Pulmonary artery endothelial cell (primary cell): ENCODE results near the gene PCGF5. TPM values are rescaled to one million over a fixed set of nuclear protein-coding genes. Genes with fewer than 3 reads are reported as not detected.
"Not testable (repeated sequence)": the region's sequence is repeated elsewhere in the genome, so short reads cannot be mapped to it uniquely, and the experiment has no call there.

Source experiments
- DNase-seq: peaks from one replicate; pipeline ENCODE4 v3.0.0-alpha.2; 2011; ENCODE audit warnings: low read depth, low spot score
- total RNA-seq: library from RNA; depleted of rRNA; stranded (reverse); fragments of >200 nt; gene quantifications from 2 replicates; pipeline ENCODE4 v1.2.3, GENCODE V29; 2014

PCGF5 gene
- total RNA-seq, 1 donor from 2014 or later = 26.2 TPM

DNA sequence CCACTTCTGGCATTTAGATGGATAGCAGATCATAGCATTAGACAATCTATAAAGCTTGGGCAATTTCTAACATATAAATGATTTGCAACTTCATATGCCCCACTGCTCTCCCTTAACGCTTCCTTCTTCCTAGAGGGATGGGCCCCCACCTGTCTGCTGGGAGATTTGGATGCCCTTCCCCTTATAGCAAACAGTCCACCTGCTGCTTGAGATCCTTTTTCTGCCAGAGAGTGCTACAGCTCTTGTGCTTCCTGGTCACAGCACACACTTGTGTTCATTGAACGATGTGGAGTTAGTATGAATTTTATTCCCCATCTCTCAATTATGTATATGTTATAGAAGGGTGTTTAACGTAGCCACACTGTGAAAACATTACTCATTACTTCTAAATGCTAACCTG, 10.4 kb upstream of the PCGF5 start:
- DNase-seq = no peak

GRCh38 chr10:91210435-91210834, 10.0 kb upstream of the PCGF5 start:
- no peak for DNase-seq

DNA sequence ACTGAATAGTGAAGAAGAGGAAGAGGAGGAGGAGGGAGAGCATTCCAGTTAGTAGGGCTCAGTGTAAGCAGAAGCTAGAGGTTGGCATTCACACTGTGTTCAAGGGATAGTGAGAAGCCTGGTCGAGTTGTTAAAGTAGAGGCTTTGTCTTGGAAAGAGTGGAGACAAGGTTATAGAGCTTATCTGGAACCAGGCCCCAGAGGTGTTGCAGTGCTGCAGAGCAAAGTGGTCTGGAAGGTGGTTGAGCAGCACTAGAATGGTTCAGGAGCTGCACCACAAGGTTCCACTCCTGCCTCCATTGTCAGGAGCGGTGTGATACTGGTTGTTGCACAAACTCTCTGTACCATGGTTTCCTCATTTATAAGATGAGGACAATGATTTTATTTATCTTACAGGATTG, 8.8 kb upstream of the PCGF5 start:
- no peak for DNase-seq

DNA sequence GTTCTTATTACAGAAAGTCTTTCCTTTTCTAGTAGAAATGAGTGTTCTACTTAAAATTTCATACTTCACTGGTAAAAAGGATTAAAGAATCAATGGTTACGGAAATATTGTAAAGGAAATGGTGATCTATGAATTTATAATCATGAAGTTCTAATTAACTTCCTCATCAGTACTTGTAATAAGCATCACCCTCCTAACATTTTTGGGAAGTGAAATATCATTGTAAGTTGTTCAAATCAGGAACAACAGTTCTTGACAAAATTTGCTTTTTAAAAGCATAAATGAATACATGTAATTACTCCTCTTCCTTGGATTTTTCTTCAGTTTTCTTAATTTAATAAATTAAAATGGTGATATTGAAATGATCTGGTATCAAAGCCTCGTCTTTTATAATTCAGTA, 5.6 kb upstream of the PCGF5 start:
- no peak for DNase-seq

GRCh38 chr10:91215384-91215783, 5.1 kb upstream of the PCGF5 start:
- no peak for DNase-seq

DNA sequence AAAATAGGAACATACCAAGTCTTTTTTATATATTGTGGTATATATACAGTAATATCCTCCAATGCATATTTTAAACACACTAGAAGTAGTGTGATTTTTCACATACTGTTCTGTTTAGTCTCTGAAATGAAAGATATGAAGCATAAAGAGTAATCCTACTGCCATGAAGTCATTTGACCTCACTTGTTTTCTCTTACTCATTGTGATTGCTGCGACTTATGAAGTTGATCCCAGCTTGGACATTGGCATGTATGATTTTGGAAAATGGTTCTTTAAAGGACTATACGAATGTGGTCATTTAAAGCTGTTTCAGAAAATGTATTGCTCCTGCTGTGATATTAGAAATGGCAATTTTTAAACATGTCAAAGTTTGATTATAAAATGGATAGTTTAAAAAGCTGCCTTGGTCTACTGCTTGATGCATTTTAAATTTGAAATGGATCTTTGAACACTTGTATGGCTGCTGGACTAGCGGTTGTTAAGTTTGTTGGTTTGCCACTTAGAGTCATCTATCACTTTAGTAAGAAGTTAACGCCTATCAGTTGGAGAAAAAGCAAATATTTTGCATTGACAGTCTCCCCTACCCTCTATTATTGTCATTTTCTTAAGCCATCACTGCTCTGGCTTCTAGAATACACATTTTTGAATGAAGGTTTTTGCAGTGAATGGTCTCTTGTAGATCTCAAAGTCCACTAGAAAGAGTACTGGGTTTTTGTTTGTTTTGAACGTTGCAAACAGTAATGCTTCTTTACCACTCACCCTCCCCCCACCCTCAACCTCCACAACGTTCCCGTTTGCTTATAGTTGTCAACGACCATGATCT, 881 bp upstream of the PCGF5 start:
- no peak for DNase-seq

DNA sequence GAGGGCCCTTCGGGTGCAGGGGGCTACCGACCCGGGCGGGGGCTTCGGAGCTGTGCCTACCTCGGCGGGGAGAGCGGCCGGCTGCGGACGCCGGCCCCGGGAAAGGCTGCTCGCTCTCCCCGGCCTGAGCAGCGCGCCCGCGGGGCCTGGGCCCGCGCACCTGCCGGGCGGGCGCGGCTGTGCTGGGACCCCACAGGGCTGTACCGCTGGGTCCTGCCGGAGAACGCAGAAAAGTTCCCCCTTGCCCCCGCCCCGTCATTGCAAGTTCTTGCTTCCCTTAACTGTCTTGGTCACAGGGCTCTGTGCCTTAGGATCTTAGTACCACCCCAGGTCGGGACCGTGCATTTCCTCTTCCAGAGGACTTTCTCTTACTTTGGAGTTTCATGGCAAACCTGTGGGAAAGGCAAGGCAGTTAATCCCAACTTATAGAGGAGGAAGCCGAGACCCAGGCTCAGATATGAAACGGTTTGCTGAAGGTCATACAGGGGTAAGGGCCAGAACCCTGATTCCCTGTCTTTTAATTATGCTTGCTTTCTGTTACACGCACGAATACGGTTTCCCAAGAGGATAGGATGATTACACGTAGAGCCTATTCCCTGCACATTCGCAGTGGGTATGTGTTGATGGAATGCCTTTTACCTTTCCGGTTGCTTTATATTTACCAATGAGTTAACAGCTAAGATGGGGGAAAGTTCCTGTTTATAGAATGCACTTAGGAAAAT, 652 bp downstream of the PCGF5 start:
- DNase-seq = no peak

DNA sequence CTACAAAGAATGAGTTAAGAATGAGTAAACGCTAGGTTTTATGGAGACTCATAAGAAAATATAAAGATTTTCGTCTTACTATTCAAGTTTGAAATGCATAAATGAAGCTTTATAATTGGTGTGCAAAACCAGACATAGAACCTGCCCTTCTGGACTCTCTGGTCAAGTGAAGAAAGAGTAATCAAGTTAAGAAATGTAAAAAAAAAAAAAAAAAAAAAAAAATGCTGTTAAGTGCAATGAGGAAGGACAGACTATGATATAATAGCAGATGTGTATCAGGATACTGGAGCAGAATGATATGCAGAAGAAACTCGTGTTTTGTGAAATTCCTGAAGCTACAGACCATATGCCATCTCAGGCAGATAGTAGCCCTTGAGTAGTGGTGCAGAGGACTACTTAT, 5.6 kb downstream of the PCGF5 start:
- no peak for DNase-seq

DNA sequence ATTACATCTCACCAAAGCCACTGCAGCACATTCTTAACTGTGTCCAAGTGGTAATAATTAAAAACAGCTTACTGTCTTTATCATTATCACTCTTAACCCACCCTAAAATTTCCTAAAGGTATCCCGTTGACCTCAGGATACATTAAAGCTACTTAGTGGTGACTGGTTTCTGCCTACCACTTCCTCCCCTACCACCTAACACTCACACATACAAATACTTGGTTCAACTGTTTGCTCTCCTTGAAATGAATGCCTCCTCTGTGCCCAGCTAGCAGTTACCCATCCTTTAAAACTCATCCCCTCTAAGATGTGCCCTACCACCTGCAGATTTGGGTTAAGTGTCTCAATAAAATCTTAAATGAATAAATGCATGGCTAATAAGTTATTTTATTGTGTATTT, 7.1 kb downstream of the PCGF5 start:
- DNase-seq = no peak

GRCh38 chr10:91229683-91230082, 9.2 kb downstream of the PCGF5 start:
- DNase-seq = no peak

DNA sequence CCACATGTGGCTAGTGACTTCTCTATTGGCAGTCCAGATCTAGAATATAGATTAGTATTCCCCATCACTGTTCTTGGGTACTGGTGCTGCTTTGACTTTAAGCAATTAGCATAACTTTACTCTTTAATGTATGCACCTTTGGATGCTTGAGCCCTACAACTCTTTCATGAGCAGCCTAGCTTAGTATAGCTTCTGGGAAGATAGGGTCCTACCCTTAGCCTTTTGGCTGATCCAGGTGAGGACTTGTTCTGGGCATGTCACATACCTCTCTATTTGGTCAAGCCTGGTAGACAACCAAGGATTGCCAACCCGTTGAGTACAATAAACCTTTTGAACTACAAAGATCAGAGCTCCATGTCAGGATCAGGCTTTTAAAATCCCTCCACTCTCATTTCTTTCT, 17.7 kb downstream of the PCGF5 start:
- no peak for DNase-seq

DNA sequence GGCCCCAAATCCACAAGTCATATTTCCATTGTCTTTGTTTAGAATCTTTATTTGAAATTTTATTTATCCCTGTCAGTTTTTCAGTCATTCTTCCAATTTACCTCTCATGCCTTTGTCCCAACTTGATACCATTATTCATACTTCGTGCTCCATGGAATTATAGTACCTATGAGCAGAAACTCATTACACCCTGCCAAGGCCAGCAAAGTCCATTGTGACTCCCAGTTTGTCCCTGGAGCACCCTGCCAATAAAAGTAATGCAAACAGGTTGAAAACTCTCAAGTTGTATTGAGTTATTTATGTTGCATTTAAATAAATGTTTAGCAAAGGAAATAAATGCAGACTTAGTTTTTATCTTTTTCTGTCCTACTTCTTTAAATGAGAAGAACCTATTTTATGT, 19.3 kb downstream of the PCGF5 start:
- no peak for DNase-seq

- no peak for DNase-seq
Observed at GRCh38 chr10:91242940-91243339, 22.5 kb downstream of the PCGF5 start.

GRCh38 chr10:91247360-91248111, 27.1 kb downstream of the PCGF5 start:
- DNase-seq = no peak

GRCh38 chr10:91249700-91250099, 29.2 kb downstream of the PCGF5 start:
- no peak for DNase-seq

DNA sequence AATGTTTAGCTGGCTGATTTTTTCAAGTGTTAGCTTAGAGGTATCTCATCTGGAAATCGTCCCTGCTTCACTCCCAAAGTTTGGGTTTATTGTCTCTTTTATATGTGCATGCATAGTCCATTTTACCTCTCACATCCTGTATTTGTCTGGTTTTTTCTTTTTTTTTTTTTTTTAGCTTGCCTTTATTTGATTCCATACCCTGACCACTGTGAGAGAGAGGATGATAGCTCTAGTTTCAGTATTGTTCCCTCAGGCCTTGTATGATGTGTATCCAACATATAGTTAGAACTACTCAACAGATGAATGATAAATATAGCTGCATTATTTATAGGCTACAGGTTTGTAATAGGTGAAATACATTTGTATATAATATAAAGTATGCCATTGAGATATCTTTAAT, 29.9 kb downstream of the PCGF5 start:
- no peak for DNase-seq

GRCh38 chr10:91251430-91252056, 31.1 kb downstream of the PCGF5 start:
- peak; percentile 26 for DNase-seq

GRCh38 chr10:91253300-91253699, 32.8 kb downstream of the PCGF5 start:
- no peak for DNase-seq

DNA sequence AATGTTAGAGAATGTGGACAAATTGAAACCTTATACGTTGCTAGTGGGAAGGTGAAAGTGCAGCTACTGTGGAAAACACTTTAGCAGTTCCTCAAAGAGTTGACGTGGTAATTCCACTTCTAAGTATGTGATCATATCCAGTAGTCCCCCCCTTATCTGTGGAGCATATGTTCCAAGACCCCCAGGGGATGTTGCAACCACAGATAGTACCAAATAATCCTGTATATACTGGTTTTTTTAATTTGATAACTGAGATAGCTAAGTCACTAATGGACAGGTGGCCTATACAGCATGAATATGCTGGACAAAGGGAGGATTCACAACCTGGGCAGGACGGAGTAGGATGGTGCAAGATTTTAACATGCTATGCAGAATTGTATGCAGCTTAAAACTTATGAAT, 36.8 kb downstream of the PCGF5 start:
- no peak for DNase-seq

- not testable (repeated sequence) for DNase-seq
Observed at GRCh38 chr10:91260417-91260816, 40.0 kb downstream of the PCGF5 start.

GRCh38 chr10:91271886-91272285, 51.4 kb downstream of the PCGF5 start:
- no peak for DNase-seq
